Measurements from ENCODE around the gene USP13.

- no peak for TF ChIP-seq CTCF (IDR thresholded peaks at IDR 0.05)
- no peak for TF ChIP-seq POLR2A (IDR thresholded peaks at IDR 0.05)
Measured at GRCh38 chr3:179729981-179730380, 77.1 kb downstream of the USP13 start.
